Stimulated activated CD4-positive, alpha-beta T cell treated with anti-CD3 and anti-CD28 coated beads, Interleukin-1b, Interleukin-23, amount 100 ng/mL, for 4 hours (primary cell): ENCODE data around the gene GCK.
"Not testable (repeated sequence)": the region's sequence is repeated elsewhere in the genome, so short reads cannot be mapped to it uniquely, and the experiment has no call there.

Experiments
- DNase-seq, 2 donors: peaks; one replicate each; pipeline ENCODE4 v3.0.0-alpha.2; 2020; ENCODE audit warnings: low read depth in 2 of 2

Gene GCK

DNA sequence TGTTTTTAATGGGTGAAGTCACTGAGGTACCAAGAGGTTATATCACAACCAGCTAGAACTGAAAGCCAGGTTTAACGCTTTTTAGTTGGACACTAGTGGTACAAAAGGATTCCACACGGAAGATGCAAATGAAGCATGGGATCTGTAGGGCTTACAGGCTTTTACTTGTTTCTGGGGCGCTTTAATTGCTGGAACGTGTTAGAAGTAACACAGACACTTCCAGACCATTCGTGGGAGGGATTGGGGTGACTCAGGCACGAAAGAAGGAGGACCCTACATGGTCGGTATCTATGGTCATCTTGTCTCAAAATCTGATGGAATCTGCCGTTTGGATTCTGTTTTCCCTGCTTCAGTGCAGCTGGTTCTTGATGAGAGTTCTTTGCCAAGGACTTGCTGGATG lies 12.6 kb upstream of the GCK start:
- DNase-seq, result no peak

GRCh38 chr7:44200699-44201461 lies 11.6 kb upstream of the GCK start, which contains the start of gene YKT6:
TSS of gene YKT6 (plus strand) at chr7:44200978. CDS start at chr7:44201136, 158 bp downstream.
- peak; percentile 86 to 88 for DNase-seq

GRCh38 chr7:44200163-44200562 lies 10.9 kb upstream of the GCK start:
- DNase-seq, result not testable (repeated sequence)

DNA sequence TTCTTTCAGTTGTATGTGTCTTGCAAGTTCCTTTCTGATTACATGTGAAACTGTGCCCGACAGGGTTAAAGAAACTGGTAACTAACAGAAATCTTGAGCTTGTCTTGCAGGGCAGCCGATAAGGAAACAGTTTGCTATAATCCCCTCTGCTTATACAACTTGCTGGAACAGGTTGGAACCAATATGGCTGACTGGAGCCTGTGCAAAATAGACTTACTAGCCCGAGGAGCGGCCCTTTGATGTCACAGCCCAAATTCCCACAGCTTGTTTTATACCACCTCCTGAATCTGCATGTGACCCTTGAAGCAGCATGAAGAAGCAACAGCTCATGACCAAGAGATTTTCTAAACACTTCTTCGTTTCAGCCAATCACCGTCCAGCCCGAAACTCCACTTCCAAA lies 8.2 kb upstream of the GCK start:
- no peak for DNase-seq

- DNase-seq, result no peak
Measured at GRCh38 chr7:44196450-44196872, 7.2 kb upstream of the GCK start.

GRCh38 chr7:44195889-44196288 lies 6.7 kb upstream of the GCK start:
- DNase-seq, result no peak

GRCh38 chr7:44194562-44195145 lies 5.4 kb upstream of the GCK start:
- no peak for DNase-seq

GRCh38 chr7:44194069-44194468 lies 4.8 kb upstream of the GCK start:
- DNase-seq, result peak; percentile 20 to 28

GRCh38 chr7:44193011-44193802 lies 4.0 kb upstream of the GCK start:
- DNase-seq, result no peak

- DNase-seq, result no peak
Measured at GRCh38 chr7:44191171-44191570, 1.9 kb upstream of the GCK start.

GRCh38 chr7:44189993-44190872 lies 994 bp upstream of the GCK start:
- DNase-seq, result no peak

DNA sequence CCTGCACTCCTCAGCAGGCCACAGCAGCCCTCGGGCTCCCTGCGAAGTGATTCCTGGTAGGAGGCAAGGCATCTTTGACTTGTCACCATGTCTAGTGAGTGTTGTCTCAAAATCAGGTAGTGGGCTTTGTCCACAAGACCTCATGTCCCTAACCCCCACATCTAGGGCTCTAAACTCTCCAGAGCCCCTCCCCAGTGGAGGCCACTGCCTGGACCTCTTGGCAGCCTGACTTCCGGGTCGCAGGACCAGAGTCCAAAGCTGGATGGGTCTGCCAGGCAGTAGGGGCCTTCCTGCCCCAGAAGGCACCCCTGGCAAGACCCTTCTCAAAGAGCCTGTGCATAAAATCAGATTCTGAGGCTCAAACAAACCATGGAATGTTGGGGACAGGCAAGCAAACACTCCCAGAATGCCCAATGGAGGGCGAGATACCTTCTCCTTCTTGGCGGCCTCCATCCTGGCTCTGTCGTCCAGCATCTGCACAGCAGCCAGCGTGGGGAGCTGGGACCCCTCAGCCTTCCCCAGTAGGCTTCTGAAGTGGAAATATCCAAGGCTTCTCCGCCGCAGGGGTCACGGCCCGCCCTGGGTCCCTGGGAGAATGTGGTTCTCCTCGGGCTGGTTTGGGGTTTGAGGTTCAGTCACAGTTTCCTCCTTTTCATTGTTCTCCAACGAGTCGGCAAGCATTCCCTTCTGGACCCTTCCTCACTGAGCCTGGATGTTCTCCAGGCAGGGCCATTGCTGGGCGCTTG lies 586 bp downstream of the GCK start:
- no peak for DNase-seq

- DNase-seq, result no peak
Measured at GRCh38 chr7:44187636-44188416, 1.4 kb downstream of the GCK start.

DNA sequence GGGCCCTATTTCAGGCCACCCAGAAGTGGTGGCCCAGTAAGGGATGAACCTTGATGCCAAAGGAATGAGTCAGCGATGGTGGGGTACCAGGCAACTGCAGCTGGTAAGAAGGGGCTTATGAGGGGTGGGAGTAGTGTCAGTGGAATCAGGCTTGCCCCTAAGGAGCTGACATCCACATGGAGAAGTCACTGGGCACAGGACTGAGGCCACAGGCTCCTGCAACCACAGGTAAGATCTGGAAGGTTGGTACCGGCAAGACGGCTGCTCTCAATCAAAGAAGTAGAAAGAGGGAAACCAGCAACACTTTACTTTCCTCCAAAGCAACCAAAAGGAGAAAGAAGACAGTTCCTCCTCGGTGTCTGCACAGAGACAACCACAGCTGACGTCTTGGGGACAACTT lies 2.5 kb downstream of the GCK start:
- DNase-seq, result no peak

DNA sequence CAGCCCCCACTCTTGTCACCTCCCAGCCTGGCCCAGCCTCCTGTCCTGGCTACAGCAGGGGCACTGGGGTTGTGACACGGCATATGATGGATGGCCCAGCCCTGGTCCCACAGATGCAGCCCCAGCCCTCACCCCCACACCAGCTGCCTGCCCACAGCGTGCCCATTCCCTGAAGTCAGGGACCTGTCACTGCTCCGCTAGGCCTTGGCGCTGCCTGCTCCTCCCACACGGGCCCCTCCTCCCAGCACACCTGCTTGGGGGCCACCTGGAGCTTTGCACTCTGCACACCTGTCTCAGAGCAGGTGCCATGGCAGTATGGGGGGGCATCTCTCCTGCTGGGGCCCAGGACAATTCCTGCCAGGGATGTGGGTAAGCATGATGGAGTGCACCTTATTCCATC lies 3.5 kb downstream of the GCK start:
- no peak for DNase-seq

GRCh38 chr7:44184873-44185446 lies 4.3 kb downstream of the GCK start:
- DNase-seq, result no peak

GRCh38 chr7:44184206-44184872 lies 4.9 kb downstream of the GCK start:
- no peak for DNase-seq

- no peak for DNase-seq
Measured at GRCh38 chr7:44183386-44183785, 5.9 kb downstream of the GCK start.

DNA sequence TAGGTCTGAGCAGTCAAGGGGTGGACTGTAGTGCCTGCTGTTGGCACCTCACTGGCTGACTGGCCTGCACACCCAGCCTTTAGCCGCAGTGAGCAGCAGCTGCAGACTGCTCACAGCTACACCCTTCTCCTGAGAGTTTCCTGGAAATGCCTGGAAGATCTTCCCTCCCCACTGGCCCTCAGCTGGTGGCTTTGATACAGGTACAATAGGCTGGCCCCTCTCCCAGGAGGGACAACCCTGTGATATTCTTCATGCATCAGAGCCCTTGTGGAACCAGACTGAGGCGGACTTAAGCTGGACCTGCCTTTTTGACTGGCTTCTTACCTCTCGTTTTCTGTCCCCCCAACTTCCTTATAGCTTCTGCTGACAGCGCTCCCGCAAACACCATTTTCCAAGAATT lies 6.4 kb downstream of the GCK start:
- DNase-seq, result no peak
